ENCODE measurements around the gene BBS1. TPM values are rescaled to one million over a fixed set of nuclear protein-coding genes. Genes with fewer than 3 reads are reported as not detected.
"Not testable (repeated sequence)": the region's sequence is repeated elsewhere in the genome, so short reads cannot be mapped to it uniquely, and the experiment has no call there.

The BBS1 gene
- total RNA-seq: 8.2 and 9.5 TPM in 2 replicates

GRCh38 chr11:66510271-66510989 lies at the start of gene BBS1:
TSS of gene BBS1 (plus strand) at chr11:66510635. CDS start at chr11:66510660, 25 bp downstream.
- no peak for TF ChIP-seq CTCF (IDR thresholded peaks at IDR 0.05; ENCODE audit: insufficient read depth, low read length, severe bottlenecking)
- Histone ChIP-seq H3K4me3 (ENCODE audit: low read depth, low read length) (peak within 1 kb of the TSS; percentile 70), H3K27me3 (ENCODE audit: control insufficient read depth, insufficient read depth, low read length) (no peaks in the 10 kb centered on the region), H3K36me3 (ENCODE audit: control insufficient read depth, insufficient read depth, low read length) (peaks cover 7% of the 10 kb centered on the region)
- FAIRE-seq (no peak), DNase-seq (ENCODE audit: low read depth) (peak; percentile 50)

GRCh38 chr11:66462010-66462409 lies 48.4 kb upstream of the BBS1 start:
- H3K27me3 ChIP-seq (ENCODE audit: control insufficient read depth, insufficient read depth, low read length): no peaks in the 10 kb centered on the region
- TF ChIP-seq CTCF (IDR thresholded peaks at IDR 0.05; ENCODE audit: insufficient read depth, low read length, severe bottlenecking): no peak
- no peak for FAIRE-seq
- H3K4me3 ChIP-seq (ENCODE audit: low read depth, low read length): no peak overlapping the region
- DNase-seq (ENCODE audit: low read depth): no peak
- H3K36me3 ChIP-seq (ENCODE audit: control insufficient read depth, insufficient read depth, low read length): no peaks in the 10 kb centered on the region

- no peak for TF ChIP-seq CTCF (IDR thresholded peaks at IDR 0.05; ENCODE audit: insufficient read depth, low read length, severe bottlenecking)
- no peak for FAIRE-seq
- no peaks in the 10 kb centered on the region for H3K36me3 ChIP-seq (ENCODE audit: control insufficient read depth, insufficient read depth, low read length)
Measured at GRCh38 chr11:66462911-66463310, 47.5 kb upstream of the BBS1 start.

GRCh38 chr11:66464116-66464515 lies 46.3 kb upstream of the BBS1 start:
- not testable (repeated sequence) for FAIRE-seq; DNase-seq (ENCODE audit: low read depth); H3K4me3 ChIP-seq (ENCODE audit: low read depth, low read length); H3K27me3 ChIP-seq (ENCODE audit: control insufficient read depth, insufficient read depth, low read length); H3K36me3 ChIP-seq (ENCODE audit: control insufficient read depth, insufficient read depth, low read length)

More at GRCh38 chr11:66462911-66463310, 47.5 kb upstream of the BBS1 start:
- DNase-seq (ENCODE audit: low read depth): peak; percentile 22
- no peak overlapping the region for H3K4me3 ChIP-seq (ENCODE audit: low read depth, low read length)
- H3K27me3 ChIP-seq (ENCODE audit: control insufficient read depth, insufficient read depth, low read length): no peaks in the 10 kb centered on the region

- FAIRE-seq (no peak), DNase-seq (ENCODE audit: low read depth) (no peak)
- Histone ChIP-seq H3K27me3 (ENCODE audit: control insufficient read depth, insufficient read depth, low read length) (no peaks in the 10 kb centered on the region), H3K4me3 (ENCODE audit: low read depth, low read length) (no peak overlapping the region), H3K36me3 (ENCODE audit: control insufficient read depth, insufficient read depth, low read length) (peaks cover 2% of the 10 kb centered on the region)
- TF ChIP-seq CTCF (IDR thresholded peaks at IDR 0.05; ENCODE audit: insufficient read depth, low read length, severe bottlenecking): no peak
Measured at GRCh38 chr11:66464916-66465315, 45.5 kb upstream of the BBS1 start.

GRCh38 chr11:66465373-66466224 lies 44.8 kb upstream of the BBS1 start:
- peaks cover 2% of the 10 kb centered on the region for H3K36me3 ChIP-seq (ENCODE audit: control insufficient read depth, insufficient read depth, low read length)
- peak overlapping the region; percentile 63 for H3K4me3 ChIP-seq (ENCODE audit: low read depth, low read length)
- no peak for TF ChIP-seq CTCF (IDR thresholded peaks at IDR 0.05; ENCODE audit: insufficient read depth, low read length, severe bottlenecking)
- H3K27me3 ChIP-seq (ENCODE audit: control insufficient read depth, insufficient read depth, low read length): no peaks in the 10 kb centered on the region
- FAIRE-seq: no peak
- no peak for DNase-seq (ENCODE audit: low read depth)

All from bronchial epithelial cell (primary cell).